BE2C (cell line): ENCODE measurements around the gene RPL38.

Source experiments
- DNase-seq: peaks from one replicate; pipeline ENCODE4 v3.0.0-alpha.2; 2020
- H3K27me3 ChIP-seq: fragments of 250-450 bp; sonication (Bioruptor Pico); 2 replicates; pipeline ENCODE4 v1.5.1; 2020; ENCODE audit warnings: mild to moderate bottlenecking
- H3K36me3 ChIP-seq: fragments of 250-450 bp; sonication (Bioruptor Pico); 2 replicates; pipeline ENCODE4 v1.5.1; 2020; ENCODE audit warnings: mild to moderate bottlenecking
- H3K4me1 ChIP-seq: fragments of 250-450 bp; sonication (Bioruptor Pico); 2 replicates; pipeline ENCODE4 v1.5.1; 2020
- H3K4me3 ChIP-seq: 2 replicates; pipeline ENCODE4 v1.5.1; 2011; ENCODE audit warnings: low read depth, low read length
- H3K9me3 ChIP-seq: fragments of 250-450 bp; sonication (Bioruptor Pico); 2 replicates; pipeline ENCODE4 v1.5.1; 2020
- CTCF ChIP-seq: IDR thresholded peaks from 2 replicates; pipeline ENCODE4 v1.5.1; 2012; ENCODE audit warnings: mild to moderate bottlenecking, low read depth, low read length

RPL38 gene

GRCh38 chr17:74202938-74203337 is 540 bp upstream of the RPL38 start:
- H3K9me3 ChIP-seq: no peaks in the 10 kb centered on the region
- H3K27me3 ChIP-seq: no peaks in the 10 kb centered on the region
- peak; percentile 41 for DNase-seq
- peak overlapping the region; percentile 100 for H3K4me3 ChIP-seq
- TF ChIP-seq CTCF: no peak
- peaks cover 14% of the 10 kb centered on the region for H3K4me1 ChIP-seq
- H3K36me3 ChIP-seq: peaks cover 40% of the 10 kb centered on the region

GRCh38 chr17:74204474-74204873 is 996 bp downstream of the RPL38 start:
- Histone ChIP-seq H3K9me3 (no peaks in the 10 kb centered on the region), H3K27me3 (no peaks in the 10 kb centered on the region), H3K4me1 (peaks cover 25% of the 10 kb centered on the region), H3K4me3 (peak overlapping the region; percentile 100), H3K36me3 (peaks cover 56% of the 10 kb centered on the region)
- DNase-seq: no peak
- no peak for TF ChIP-seq CTCF

GRCh38 chr17:74205274-74205673 is 1.8 kb downstream of the RPL38 start:
- peaks cover 33% of the 10 kb centered on the region for H3K4me1 ChIP-seq

GRCh38 chr17:74206332-74206818 is 2.9 kb downstream of the RPL38 start:
- Histone ChIP-seq H3K4me3 (no peak overlapping the region), H3K27me3 (no peaks in the 10 kb centered on the region), H3K36me3 (peaks cover 72% of the 10 kb centered on the region), H3K4me1 (peaks cover 44% of the 10 kb centered on the region), H3K9me3 (no peaks in the 10 kb centered on the region)
- TF ChIP-seq CTCF: no peak
- no peak for DNase-seq

More at GRCh38 chr17:74205274-74205673, 1.8 kb downstream of the RPL38 start:
- H3K9me3 ChIP-seq: no peaks in the 10 kb centered on the region
- H3K36me3 ChIP-seq: peaks cover 61% of the 10 kb centered on the region
- H3K27me3 ChIP-seq: no peaks in the 10 kb centered on the region
- no peak for DNase-seq
- H3K4me3 ChIP-seq: peak overlapping the region; percentile 100
- TF ChIP-seq CTCF: no peak

GRCh38 chr17:74210191-74211140 is 7.0 kb downstream of the RPL38 start:
- H3K4me1 ChIP-seq: peaks cover 41% of the 10 kb centered on the region
- TF ChIP-seq CTCF: peak; percentile 99
- H3K36me3 ChIP-seq: peaks cover 61% of the 10 kb centered on the region

More at GRCh38 chr17:74210191-74211140, 7.0 kb downstream of the RPL38 start:
- Histone ChIP-seq H3K9me3 (no peaks in the 10 kb centered on the region), H3K27me3 (no peaks in the 10 kb centered on the region), H3K4me3 (no peak overlapping the region)
- peak; percentile 86 for DNase-seq
